ENCODE data around the gene ZBTB18.

ZBTB18 gene

GRCh38 chr1:244092293-244092963 is 41.3 kb downstream of the ZBTB18 start:
- no peak for DNase-seq

DNA sequence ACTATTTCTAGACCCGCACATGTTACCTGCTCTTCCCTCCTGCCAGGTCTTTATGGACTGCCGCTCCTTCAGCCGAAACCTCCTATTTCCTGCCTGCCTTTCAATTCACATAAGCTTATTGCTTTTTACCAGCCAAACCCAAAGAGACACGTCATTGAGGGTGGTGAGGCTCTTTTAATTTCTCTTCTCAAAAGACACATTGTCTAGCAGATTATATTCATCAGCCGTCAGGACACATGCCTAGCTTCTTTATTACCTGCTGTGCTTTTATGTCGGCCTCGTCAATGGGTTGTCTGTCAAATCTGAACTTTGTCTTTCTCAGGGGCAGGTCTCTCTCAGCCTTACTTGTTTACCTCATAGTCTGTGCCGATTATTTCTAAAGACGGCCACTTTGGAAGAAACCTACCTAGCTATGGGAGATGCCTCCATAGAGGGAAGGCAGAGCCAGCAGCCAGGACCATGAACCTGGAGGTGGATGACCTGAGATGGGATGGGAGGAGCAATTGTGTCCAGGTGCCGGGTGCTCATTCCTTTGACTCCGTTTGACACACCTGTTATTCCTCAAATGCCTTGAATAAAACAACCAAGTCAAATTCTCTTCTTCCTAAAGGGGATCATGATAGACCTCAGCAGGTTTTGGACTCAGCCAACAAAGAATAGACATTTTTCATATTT is 42.0 kb downstream of the ZBTB18 start:
- DNase-seq: no peak

DNA sequence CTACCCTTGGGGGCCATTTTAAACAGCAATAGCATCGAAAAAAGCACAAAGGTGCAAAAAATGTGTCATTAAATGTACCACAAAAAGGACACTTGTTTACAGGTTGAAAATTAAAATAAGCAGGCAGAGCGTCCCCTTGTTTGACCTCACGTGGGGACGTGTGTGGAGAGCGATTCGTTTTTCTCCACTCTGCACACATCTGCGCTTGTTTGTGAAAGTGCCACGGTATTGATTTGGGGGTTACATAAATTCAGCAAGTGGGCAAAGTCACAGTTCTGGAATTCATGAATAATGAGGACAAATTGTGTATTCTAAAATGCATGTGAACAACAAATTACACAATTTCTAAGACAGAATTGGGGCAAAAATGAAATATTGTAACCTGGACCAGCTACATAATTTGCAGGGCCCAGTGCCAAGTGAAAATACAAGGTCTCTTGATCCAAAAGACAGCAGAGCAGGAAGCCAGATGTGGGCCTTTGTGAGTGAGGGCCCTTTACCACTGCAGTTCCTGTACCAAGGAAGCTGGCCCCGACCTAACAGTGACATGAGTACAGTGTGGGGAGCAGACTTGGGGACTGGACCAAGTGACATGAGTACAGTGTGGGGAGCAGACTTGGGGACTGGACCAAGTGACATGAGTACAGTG is 43.9 kb downstream of the ZBTB18 start:
- DNase-seq: no peak

DNA sequence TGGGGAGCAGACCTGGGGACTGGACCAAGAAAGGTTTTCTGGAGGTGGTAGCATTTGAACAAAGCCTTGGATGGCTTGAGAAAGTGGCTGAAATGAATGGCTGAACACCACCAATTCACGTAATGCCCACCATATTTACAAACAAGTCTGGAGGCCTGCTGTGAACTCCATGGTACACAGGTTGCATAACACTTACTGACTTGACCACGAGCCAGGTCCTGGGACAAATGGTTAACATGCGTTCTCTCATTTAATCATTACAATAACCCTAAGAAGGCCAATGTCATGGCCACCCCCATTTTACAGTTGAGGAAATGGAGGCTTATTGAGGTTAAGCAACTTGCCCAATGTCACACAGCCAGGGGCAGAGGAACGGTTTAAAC is 44.4 kb downstream of the ZBTB18 start:
- DNase-seq: no peak

DNA sequence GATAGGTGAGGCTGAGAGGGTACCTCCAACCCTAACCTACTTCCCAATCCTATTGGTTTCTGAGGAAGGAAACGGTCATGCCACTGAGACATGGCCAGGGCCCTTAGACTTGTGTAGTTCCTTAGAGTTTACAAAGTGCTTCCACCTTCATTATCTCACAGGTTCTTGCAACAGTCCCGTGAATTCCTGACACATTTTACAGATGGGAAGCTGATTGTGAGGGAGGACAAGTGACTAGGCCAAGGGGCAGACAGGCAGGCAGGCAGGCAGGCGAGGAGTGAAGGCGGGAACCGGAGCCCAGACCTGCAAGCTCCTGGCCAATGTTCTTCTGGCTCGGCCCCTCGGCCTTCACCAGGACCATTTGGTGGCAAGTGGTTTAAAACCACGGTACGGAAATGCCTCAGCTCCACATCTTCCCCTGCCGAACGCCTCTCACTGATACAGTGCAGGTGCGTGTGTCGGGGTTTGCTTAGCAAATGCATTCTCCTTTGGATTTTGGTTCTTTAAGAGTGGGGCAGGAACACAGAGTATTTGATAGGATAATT is 45.1 kb downstream of the ZBTB18 start:
- DNase-seq: no peak

DNA sequence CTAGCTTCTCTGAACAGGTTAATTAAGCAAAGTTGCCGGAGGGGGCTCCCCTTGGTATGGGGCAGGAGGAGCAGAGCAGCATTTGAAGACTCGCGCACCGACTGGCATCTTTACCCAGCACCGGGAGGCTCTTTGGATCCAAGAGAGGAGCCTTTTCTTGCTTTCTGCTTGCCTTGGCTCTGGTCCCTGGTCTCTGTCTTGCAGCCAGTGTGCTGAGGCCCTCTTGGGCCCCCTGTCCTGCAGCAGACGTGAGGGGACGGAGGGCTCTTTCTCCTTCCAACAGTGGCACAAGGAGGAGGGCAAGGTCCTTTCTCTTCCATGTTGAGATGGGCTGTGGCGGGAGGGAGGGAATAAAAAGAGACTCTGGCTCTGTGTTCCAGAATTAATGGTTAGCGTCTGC is 45.6 kb downstream of the ZBTB18 start:
- no peak for DNase-seq

- DNase-seq: no peak
Observed at GRCh38 chr1:244097523-244098405, 46.7 kb downstream of the ZBTB18 start.

GRCh38 chr1:244099258-244099930 is 48.3 kb downstream of the ZBTB18 start:
- DNase-seq: no peak

DNA sequence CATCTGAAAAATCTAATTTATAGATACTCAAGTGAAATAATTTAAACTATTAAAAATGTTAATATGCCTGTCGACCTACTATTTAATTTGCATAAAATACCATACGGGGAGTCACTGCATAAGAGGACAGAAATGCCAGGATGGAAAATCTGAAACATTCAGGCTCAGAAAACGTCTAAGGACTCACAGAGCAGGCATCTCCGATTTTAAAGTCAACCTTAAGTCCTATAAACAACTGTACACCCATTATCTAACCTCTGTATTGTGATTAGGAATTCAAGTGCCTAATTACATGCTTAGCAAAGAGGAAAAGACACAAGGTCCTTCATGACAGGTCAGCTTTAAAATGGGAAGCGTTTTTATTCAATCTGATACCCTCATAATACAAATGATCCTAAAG is 49.2 kb downstream of the ZBTB18 start:
- no peak for DNase-seq

DNA sequence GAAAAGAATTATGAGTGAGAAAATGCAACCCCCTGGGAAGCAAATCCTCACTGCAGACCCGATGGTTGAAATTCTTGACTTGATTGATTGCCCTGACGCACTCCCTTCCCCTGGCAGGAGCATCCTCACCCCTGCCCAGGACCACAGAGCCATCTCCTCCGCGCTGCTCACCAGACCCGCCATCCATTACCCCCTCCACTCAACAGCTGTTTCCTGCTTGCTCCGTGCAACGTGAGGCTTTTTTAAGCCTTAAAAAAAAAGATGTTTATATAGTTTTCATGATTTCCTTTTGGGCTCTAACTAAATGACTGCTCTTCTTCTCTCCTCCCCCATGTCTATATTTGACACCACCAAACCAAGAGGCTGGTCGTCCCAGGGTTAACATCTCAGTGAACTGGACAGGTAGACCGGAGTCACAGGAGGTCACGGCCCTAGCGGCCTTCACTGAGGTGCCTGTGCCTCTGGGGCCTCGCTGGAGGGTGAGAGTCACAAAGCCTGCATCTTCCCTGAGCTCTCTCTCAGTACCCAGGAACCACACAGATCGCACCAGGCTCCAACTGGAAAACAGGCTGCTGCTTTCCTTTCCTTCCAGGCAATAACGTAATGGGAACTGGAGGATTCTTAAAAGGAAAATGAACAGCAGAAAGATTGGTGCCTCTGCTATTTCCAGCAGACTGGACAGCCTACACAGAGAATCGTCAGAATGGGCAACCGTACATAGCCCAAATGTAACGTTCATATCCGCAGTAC is 49.8 kb downstream of the ZBTB18 start:
- peak; percentile 45 for DNase-seq

DNA sequence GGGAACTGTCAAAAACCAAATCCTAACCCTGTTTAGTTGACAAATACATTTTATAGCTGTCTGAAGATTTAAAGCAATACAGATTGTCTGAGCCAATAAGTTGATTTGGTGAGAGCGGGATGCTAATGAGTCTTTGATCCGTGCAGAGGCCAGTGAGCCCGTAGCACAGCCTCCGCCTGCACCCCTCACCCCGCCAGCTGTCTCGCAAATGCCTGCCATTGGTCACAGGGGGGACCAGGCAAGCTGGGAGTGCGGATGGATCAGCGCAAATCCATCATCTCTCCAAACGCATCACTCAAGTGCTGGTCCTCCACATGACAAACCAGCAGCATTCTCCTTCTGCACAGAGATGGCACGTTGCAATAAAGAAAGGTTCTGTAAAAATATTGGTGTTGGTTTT is 51.0 kb downstream of the ZBTB18 start:
- no peak for DNase-seq

DNA sequence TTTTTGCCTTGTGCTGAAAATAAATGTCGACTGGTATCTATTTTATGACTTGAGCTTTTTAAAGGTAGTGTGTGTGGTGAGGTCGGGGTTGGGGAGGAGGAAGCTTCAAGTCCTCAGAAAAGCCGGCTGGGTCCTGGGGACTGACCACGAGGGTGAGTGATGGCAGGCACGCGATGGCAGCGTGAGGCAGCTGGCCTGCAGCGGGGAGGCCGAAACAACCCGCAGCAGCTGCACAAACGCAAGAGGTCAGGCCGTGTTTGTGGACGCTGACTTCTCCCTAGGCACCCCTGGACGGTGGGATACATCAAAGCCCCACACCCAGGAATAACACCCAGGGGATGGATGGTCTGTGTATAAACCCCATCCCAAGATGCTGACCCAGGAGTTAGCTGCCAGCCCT is 51.4 kb downstream of the ZBTB18 start:
- DNase-seq: peak; percentile 18

DNA sequence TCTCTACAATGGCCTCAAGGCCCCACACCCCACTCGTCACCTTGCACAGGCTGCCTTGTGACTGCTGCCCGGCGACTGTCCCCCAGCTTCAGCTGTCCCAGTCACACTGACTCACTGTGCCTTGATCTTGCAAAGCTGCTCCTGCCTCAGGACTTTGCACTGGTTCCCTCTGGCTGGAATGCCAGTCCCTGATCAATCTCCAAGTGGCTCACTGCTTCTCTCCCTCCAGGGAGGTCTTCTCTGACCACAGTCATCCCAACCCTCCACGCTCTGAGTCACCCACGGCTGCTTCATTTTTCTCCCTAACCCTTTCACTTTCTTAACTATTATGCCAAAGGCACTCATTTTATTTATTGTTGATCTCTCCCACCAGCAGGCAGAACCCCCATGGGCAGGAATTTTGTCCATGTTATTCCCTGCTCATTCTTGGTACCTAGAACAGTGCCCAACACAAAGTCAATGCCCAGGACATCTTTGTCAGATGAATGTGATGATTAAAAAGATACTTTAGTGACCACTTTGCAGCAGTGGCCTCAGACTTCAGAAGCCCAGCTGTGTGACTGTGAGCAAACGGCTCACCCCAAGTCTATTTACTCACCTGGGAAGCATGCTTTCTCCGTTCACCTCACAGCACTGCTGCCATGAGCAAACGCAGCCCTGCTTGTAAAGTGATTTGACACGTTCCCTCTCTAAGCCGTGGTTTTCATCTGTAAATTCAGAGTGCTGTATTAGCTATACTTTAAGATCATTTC is 53.4 kb downstream of the ZBTB18 start:
- DNase-seq: no peak

GRCh38 chr1:244106176-244106575 is 55.1 kb downstream of the ZBTB18 start:
- no peak for DNase-seq

All from hematopoietic multipotent progenitor cell treated with erythropoietin and hydrocortisone succinate and interleukin-3 and kit ligand, for 4 days (in vitro differentiated cells).